CD4-positive, alpha-beta T cell treated with Interleukin-21 for 1 hour (primary cell): ENCODE data around the gene PTPRM.

Source experiments
- DNase-seq: peaks from one replicate; pipeline ENCODE4 v3.0.0-alpha.2; 2020

The PTPRM gene

GRCh38 chr18:7815787-7816186 lies 248.7 kb downstream of the PTPRM start:
- DNase-seq = no peak

DNA sequence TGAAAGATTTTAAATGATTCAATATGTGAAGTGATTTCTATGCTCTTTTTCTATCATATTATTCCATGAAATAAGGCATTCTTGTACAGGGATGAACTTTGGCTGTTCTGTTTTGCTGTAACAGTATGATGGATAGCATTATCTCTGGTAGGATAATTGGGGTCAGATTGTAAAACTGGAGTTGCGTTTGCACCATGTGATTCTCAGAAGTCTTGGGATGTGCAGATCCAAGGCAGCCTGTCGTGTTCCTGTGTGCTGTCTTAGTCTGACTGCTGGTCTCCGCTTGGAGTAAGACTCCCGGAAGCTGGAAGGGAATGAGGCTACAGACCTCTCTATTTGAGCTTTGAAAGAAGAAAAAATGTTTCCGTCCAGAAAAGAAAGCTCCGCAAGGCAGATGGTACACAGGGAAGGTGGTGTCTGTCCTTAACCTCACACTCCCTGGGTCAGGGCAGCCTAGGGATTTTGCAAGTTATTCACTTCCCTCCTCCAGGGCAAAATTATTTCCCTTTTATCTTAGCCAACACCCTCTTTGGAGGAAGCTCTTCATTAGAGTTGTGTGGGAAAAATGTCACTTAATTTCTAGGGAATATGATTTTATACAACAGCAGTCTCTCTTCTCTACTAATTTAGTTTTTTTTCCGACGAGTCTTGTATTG lies 250.6 kb downstream of the PTPRM start:
- DNase-seq = no peak

DNA sequence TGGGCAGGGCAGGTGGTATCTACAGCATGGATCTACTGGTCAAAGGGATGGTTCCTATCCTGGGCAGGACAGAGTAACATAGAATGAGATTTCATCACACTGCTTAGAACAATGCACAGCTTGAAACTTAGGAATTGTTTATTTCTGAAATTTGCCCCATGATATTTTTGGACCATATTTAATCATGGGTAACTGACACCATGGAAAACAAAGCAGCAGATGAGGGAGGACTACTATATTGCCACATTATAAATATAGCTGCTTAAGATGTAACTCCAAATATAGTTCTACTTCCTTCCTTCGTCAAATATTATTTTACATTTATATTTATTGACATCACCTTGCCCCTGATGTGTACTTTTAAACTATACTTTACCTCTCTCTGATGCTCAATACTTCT lies 254.7 kb downstream of the PTPRM start:
- DNase-seq = no peak

DNA sequence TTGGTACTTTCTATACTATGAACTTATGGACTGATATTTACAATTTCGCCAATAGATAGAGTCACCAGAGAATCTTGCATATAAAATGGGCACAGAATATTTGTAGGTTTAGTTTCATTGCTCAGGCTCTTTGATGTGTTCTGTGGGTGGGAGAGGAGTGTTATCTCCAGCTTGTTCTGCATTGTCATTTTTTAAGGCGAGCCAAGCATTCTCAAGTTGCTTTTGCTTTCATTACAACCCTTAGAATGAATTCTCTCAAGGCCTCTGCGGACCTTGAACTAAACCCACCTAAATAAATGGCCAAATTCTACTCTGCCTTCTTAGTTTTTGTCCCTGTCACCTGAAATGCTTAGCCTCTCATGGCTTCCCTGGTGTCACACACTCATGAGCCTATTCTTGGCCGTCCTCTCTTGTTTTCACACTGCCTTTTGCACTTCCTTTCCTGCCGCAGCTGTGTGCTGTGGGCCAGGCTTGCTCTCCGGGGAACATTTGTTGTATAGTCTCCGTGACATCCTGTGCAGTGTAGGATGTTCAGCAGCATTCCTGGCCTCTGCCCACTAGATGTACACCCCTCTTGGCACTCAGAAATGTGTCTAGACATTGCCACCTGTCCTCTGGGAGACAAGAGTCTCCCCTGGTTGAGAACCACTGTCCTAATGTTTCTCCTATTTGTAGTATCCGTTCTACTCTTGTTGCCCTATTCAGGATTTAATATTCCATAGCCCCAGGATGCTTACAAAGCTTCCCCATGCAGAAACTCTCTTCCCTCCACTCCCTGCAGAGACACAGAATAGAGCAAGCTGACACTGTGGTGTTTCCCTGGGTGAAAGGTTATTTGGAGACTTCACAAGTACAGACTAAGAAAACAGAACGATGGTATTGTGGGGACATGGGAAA lies 255.6 kb downstream of the PTPRM start:
- no peak for DNase-seq

- DNase-seq = no peak
Observed at GRCh38 chr18:7824970-7825369, 257.9 kb downstream of the PTPRM start.

GRCh38 chr18:7830468-7830867 lies 263.4 kb downstream of the PTPRM start:
- DNase-seq = no peak

GRCh38 chr18:7839548-7839947 lies 272.4 kb downstream of the PTPRM start:
- DNase-seq = no peak

DNA sequence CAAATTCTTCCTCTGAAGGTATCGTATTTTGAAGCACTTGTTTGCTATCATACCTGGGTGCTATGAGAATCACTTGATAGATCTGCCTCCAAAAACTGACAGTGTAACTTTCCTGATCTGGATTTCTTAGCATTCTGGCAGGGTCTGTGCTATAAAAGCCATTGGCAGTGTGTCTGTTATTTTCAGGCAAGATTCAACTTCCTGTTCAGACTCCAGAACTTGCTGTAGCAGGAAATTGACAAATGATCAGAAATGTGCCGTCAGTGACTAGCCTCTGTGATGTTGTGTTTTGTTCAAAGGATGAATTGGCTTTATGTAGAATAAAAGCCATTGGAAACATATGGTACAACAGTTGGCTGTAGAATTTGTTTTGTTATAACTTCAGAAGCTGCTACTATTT lies 273.3 kb downstream of the PTPRM start:
- no peak for DNase-seq

GRCh38 chr18:7844017-7844416 lies 276.9 kb downstream of the PTPRM start:
- no peak for DNase-seq

DNA sequence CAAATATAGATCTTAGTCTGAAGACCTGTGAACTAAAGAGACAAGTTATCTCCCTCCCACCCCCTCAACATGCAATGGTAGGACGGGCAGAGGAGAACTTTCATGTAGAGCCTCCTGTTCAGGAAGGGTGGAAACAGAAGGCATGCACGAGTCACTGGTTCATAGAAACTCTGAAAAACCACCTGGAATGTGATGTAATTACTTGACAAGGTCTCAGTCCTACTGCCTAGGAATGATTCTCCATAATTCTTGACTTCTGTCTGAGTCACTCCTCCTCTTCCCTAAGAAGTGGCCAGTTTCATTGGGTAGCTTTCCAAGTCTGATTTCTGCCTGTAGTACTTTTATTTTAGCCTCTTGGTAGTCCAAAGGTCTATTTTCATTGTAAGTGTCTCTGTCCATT lies 277.3 kb downstream of the PTPRM start:
- DNase-seq = no peak

- no peak for DNase-seq
Observed at GRCh38 chr18:7846335-7846734, 279.2 kb downstream of the PTPRM start.

GRCh38 chr18:7847357-7848053 lies 280.4 kb downstream of the PTPRM start:
- no peak for DNase-seq

- no peak for DNase-seq
Observed at GRCh38 chr18:7848054-7848412, 280.9 kb downstream of the PTPRM start.

- no peak for DNase-seq
Observed at GRCh38 chr18:7850446-7850845, 283.3 kb downstream of the PTPRM start.

GRCh38 chr18:7855028-7855427 lies 287.9 kb downstream of the PTPRM start:
- DNase-seq = no peak

- no peak for DNase-seq
Observed at GRCh38 chr18:7855671-7856070, 288.6 kb downstream of the PTPRM start.

- DNase-seq = no peak
Observed at GRCh38 chr18:7856116-7856515, 289.0 kb downstream of the PTPRM start.

DNA sequence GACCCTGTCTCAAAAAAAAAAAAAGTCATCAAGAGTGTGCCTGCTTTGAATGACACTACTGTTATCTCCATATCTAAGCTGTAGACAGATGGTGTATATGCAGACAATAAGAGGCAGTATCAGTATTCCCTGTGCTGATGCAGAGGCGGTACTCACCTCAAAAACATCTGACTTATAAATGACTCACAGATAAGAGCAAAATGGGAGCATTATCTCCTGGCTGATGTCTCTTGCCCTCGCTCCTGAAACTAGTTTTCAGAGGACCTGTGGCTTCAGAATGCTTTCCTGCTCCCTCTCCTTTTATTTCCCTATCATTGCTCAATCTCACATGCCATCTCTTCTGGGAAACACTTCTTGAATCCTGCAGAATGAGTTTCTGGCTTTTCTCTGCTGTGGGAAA lies 289.6 kb downstream of the PTPRM start:
- DNase-seq = no peak

DNA sequence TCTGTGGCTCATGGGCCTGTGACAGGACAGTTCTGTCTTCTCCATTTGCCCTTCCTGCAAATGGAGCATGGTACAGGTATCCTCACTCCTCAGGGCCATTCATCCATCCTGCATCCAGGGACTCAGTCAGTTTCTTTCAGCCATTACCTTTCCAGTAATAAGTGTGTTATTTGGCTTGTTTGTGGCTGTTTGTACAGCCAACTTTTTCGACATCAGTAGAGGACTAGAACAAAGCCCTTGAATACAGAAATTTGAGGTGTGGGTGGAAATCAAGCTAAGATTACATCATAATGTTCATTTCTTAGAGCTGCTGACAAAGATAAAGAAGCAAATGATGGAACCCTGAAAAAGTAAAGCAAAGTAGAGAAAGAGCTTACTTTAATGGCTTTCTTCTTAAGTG lies 290.4 kb downstream of the PTPRM start:
- no peak for DNase-seq

- no peak for DNase-seq
Observed at GRCh38 chr18:7859122-7859521, 292.0 kb downstream of the PTPRM start.

DNA sequence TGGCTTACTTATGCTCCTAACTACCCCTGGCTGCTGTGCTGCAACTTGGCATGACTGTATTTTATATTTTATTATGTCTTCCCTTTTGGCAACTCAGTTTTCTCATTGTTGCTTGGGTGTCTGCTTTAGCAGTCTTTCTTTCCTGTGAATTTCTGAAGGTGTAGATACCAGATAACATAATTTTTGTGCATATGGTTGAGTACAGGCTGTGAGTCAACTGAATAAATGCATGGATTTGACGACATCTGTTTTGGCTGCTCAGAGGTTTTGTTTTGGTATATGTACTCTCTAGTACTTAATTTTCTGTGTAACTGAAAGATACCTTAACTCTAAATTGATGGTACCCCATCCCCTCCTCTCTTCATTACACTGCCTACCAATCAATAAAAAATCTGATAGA lies 303.1 kb downstream of the PTPRM start:
- DNase-seq = no peak

DNA sequence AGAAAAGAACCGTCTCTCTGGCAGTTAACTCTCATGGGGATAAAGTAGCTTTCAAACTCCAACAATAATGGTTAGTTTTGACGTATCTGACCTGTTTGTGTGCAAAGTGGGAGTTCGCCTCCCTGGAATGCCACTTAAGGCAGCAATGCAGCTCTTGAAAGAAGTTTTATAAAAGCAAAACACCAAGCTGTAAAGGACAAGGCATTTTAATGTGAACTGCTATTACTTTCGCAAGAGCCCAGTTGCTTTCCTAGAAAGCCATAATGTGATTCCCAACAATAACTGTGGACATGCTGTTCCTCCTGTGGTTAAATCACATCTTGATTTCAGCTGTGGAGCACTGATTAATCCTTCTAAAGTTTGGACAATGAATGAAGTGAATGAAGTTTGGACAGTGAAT lies 303.7 kb downstream of the PTPRM start:
- DNase-seq = no peak

GRCh38 chr18:7871560-7872456 lies 304.7 kb downstream of the PTPRM start:
- DNase-seq = no peak
